H1 (cell line): ENCODE data around the gene KNCN. TPM values are rescaled to one million over a fixed set of nuclear protein-coding genes. Genes with fewer than 3 reads are reported as not detected.

Experiments used
- ASH2L ChIP-seq: fragments of 200-600, 300-600 bp; sonication (generic); IDR thresholded peaks from one replicate; pipeline ENCODE4 v1.7.1; 2017; ENCODE audit warnings: low read length
- CEBPB ChIP-seq: IDR thresholded peaks from 2 replicates; pipeline ENCODE4 v1.6.1; 2012; ENCODE audit warnings: low read depth, low read length
- CHD7 ChIP-seq: fragments of 300-600 bp; sonication (generic); IDR thresholded peaks from 2 replicates; pipeline ENCODE4 v1.7.1; 2012; ENCODE audit warnings: low read length, moderate library complexity, mild to moderate bottlenecking, inconsistent platforms; ENCODE audit not compliant: insufficient replicate concordance
- EGR1 ChIP-seq: IDR thresholded peaks from 2 replicates; pipeline ENCODE4 v1.6.1; 2011; ENCODE audit warnings: low read depth, low read length, borderline replicate concordance
- EZH2 ChIP-seq: fragments of 200-600 bp; sonication (generic); IDR thresholded peaks from 2 replicates; pipeline ENCODE4 v1.7.1; 2012; ENCODE audit warnings: low read depth, mild to moderate bottlenecking, moderate library complexity, low read length, inconsistent platforms; ENCODE audit not compliant: severe bottlenecking
- GTF2F1 ChIP-seq: IDR thresholded peaks from 2 replicates; pipeline ENCODE4 v1.6.1; 2012; ENCODE audit warnings: low read depth, low read length, improper control_type of control experiment, borderline replicate concordance
- KDM4A ChIP-seq: IDR thresholded peaks from one replicate; pipeline ENCODE4 v1.7.1; 2012; ENCODE audit warnings: low read depth, mild to moderate bottlenecking, moderate library complexity, low read length, inconsistent platforms; ENCODE audit not compliant: severe bottlenecking
- MAFK ChIP-seq: IDR thresholded peaks from 2 replicates; pipeline ENCODE4 v1.6.1; 2012; ENCODE audit warnings: low read depth, mild to moderate bottlenecking, improper control_type of control experiment, low read length
- MAX ChIP-seq: IDR thresholded peaks from 2 replicates; pipeline ENCODE4 v1.6.1; 2012; ENCODE audit warnings: inconsistent platforms
- POLR2AphosphoS5 ChIP-seq: IDR thresholded peaks from 2 replicates; pipeline ENCODE4 v1.6.1; 2011; ENCODE audit warnings: low read depth, low read length
- SAP30 ChIP-seq: fragments of 300-600 bp; sonication (generic); IDR thresholded peaks from 2 replicates; pipeline ENCODE4 v1.7.1; 2012; ENCODE audit warnings: low read length, moderate library complexity, mild to moderate bottlenecking, inconsistent platforms; ENCODE audit not compliant: insufficient read depth, insufficient replicate concordance
- SUZ12 ChIP-seq: fragments of 200-600 bp; sonication (generic); IDR thresholded peaks from 2 replicates; pipeline ENCODE4 v1.6.1; 2012; ENCODE audit warnings: mild to moderate bottlenecking, inconsistent platforms, low read length, moderate library complexity, mixed read lengths
- TEAD4 ChIP-seq: IDR thresholded peaks from 2 replicates; pipeline ENCODE4 v1.6.1; 2012; ENCODE audit warnings: low read depth, low read length, inconsistent platforms, mixed read lengths
- polyA plus RNA-seq, 7 experiments: library from polyadenylated mRNA; depleted of rRNA in 3 of 7; stranded (reverse) in 5 of 7; unstranded in 2 of 7; fragments of >200 nt in 5 of 7; fragments of 200-250 nt in 2 of 7; gene quantifications; 1 replicate in 5 of 7; 2 replicates in 1 of 7; 4 replicates in 1 of 7; pipeline versions ENCODE4 v1.2.1 to v1.2.3, GENCODE V29; 2011 to 2013; ENCODE audit warnings: missing spikeins in 2 of 7, mixed read lengths in 2 of 7
- total RNA-seq: library from RNA; stranded (reverse); fragmentation: NEBNext Ultra II Directional; extraction: Animal tissue kit (Norgen Biotek cat#: 25700); gene quantifications from 2 replicates; pipeline ENCODE4 v1.2.1, GENCODE V29; 2021

KNCN gene
- total and polyA plus RNA-seq, 2 of the 8 experiments (the other 6 are each of a cell fraction or from before 2014, with no cell fraction given): not detected

GRCh38 chr1:46522969-46523320 is 28.5 kb downstream of the KNCN start (continued):
- TF ChIP-seq CHD7 (no peak), EGR1 (no peak), POLR2AphosphoS5 (no peak), KDM4A (no peak), SAP30 (no peak), MAFK (no peak), ASH2L (no peak), SUZ12 (no peak), EZH2 (no peak), CEBPB (no peak), MAX (no peak), TEAD4 (no peak), GTF2F1 (no peak)
